ENCODE data around the gene ABR.

GRCh38 chr17:1096215-1096614 is 83.6 kb downstream of the ABR start:
- TF ChIP-seq POLR2AphosphoS5 (IDR thresholded peaks at IDR 0.05; ENCODE audit: low read depth, low read length) = no peak
- TF ChIP-seq POLR2A (IDR thresholded peaks at IDR 0.05; ENCODE audit: low read depth, low read length) = no peak
- TF ChIP-seq TAF1 (IDR thresholded peaks at IDR 0.05; ENCODE audit: low read depth, low read length) = no peak

All from GM12891 (cell line).